SK-N-SH treated with all-trans-retinoic acid at 6 μM for 48 hours (cell line): ENCODE measurements around the gene PPP1R12B.
A peak's percentile ranks its signal among the peaks of the same experiment; 100 is the strongest.
"Not testable (repeated sequence)": the region's sequence is repeated elsewhere in the genome, so short reads cannot be mapped to it uniquely, and the experiment has no call there.

Experiments
- ATAC-seq: fragments of 200-7000 bp; cut with Tn5 transposase; 3 replicates; pipeline ENCODE4 v1.9.1; 2020; ENCODE audit warnings: mild to moderate bottlenecking, moderate library complexity
- ARNTL ChIP-seq: fragments of 450-650 bp; formaldehyde crosslinking; IDR thresholded peaks from 2 replicates; pipeline ENCODE4 v1.5.0; 2020; ENCODE audit warnings: low read depth, mild to moderate bottlenecking, moderate library complexity, borderline replicate concordance
- CSDC2 ChIP-seq: fragments of 250-450 bp; sonication (Bioruptor Pico); IDR thresholded peaks from 2 replicates; pipeline ENCODE4 v1.5.0; 2020; ENCODE audit warnings: mild to moderate bottlenecking, moderate library complexity
- CSRNP3 ChIP-seq: fragments of 250-450 bp; sonication (Bioruptor Pico); IDR thresholded peaks from 2 replicates; pipeline ENCODE4 v1.5.1; 2021; ENCODE audit warnings: mild to moderate bottlenecking, moderate library complexity
- GLIS3 ChIP-seq: fragments of 250-450 bp; sonication (Bioruptor Pico); IDR thresholded peaks from 2 replicates; pipeline ENCODE4 v1.5.0; 2020; ENCODE audit warnings: mild to moderate bottlenecking, moderate library complexity
- PATZ1 ChIP-seq: fragments of 250-450 bp; sonication (Bioruptor Pico); IDR thresholded peaks from 2 replicates; pipeline ENCODE4 v1.8.0; 2020; ENCODE audit warnings: mild to moderate bottlenecking, moderate library complexity, borderline replicate concordance
- POU6F1 ChIP-seq: fragments of 250-450 bp; sonication (Bioruptor Pico); IDR thresholded peaks from 2 replicates; pipeline ENCODE4 v1.8.0; 2021; ENCODE audit warnings: low read depth, mild to moderate bottlenecking, moderate library complexity, borderline replicate concordance
- PPARA ChIP-seq: fragments of 250-450 bp; sonication (Bioruptor Pico); IDR thresholded peaks from 2 replicates; pipeline ENCODE4 v1.5.0; 2020; ENCODE audit warnings: mild to moderate bottlenecking, borderline replicate concordance
- RARB ChIP-seq: fragments of 250-450 bp; sonication (Bioruptor Pico); IDR thresholded peaks from 2 replicates; pipeline ENCODE4 v1.8.0; 2021; ENCODE audit warnings: mild to moderate bottlenecking, moderate library complexity
- SNAI2 ChIP-seq: fragments of 250-450 bp; sonication (Bioruptor Pico); IDR thresholded peaks from 2 replicates; pipeline ENCODE4 v1.5.0; 2020; ENCODE audit warnings: mild to moderate bottlenecking, moderate library complexity
- TCF4 ChIP-seq: fragments of 250-450 bp; sonication (Bioruptor Pico); IDR thresholded peaks from 2 replicates; pipeline ENCODE4 v1.8.0; 2021; ENCODE audit warnings: mild to moderate bottlenecking, moderate library complexity, borderline replicate concordance
- TOX ChIP-seq: fragments of 250-450 bp; sonication (Bioruptor Pico); IDR thresholded peaks from 2 replicates; pipeline ENCODE4 v1.8.0; 2021; ENCODE audit warnings: mild to moderate bottlenecking, moderate library complexity, borderline replicate concordance
- TSHZ2 ChIP-seq: fragments of 250-450 bp; sonication (Bioruptor Pico); IDR thresholded peaks from 2 replicates; pipeline ENCODE4 v1.5.0; 2020; ENCODE audit warnings: mild to moderate bottlenecking, moderate library complexity
- ZC3H10 ChIP-seq: fragments of 250-450 bp; sonication (Bioruptor Pico); IDR thresholded peaks from 2 replicates; pipeline ENCODE4 v1.5.1; 2021; ENCODE audit warnings: mild to moderate bottlenecking, moderate library complexity
- ZFP30 ChIP-seq: fragments of 450-650 bp; formaldehyde crosslinking; IDR thresholded peaks from 2 replicates; pipeline ENCODE4 v1.5.0; 2022; ENCODE audit warnings: mild to moderate bottlenecking, moderate library complexity
- ZNF565 ChIP-seq: fragments of 450-650 bp; formaldehyde crosslinking; conservative IDR thresholded peaks from 2 replicates; pipeline ENCODE4 v1.5.0; 2020; ENCODE audit warnings: low read depth, mild to moderate bottlenecking, moderate library complexity
- ZNF70 ChIP-seq: fragments of 450-650 bp; formaldehyde crosslinking; IDR thresholded peaks from 2 replicates; pipeline ENCODE4 v1.5.0; 2020; ENCODE audit warnings: mild to moderate bottlenecking, moderate library complexity
- ZNF8 ChIP-seq: fragments of 450-650 bp; formaldehyde crosslinking; IDR thresholded peaks from 2 replicates; pipeline ENCODE4 v1.5.0; 2020; ENCODE audit warnings: mild to moderate bottlenecking, moderate library complexity

The PPP1R12B gene

GRCh38 chr1:202376247-202376646 is 27.7 kb downstream of the PPP1R12B start:
- no peak for ATAC-seq
- no peak for TF ChIP-seq ZC3H10 (CRISPR knock-in tag)
- no peak for TF ChIP-seq TCF4
- no peak for TF ChIP-seq SNAI2 (CRISPR knock-in tag)
- TF ChIP-seq ARNTL: no peak
- TF ChIP-seq ZNF565 (CRISPR knock-in tag): no peak
- TF ChIP-seq RARB (CRISPR knock-in tag): no peak
- TF ChIP-seq ZFP30 (CRISPR knock-in tag): no peak
- no peak for TF ChIP-seq TSHZ2 (CRISPR knock-in tag)
- no peak for TF ChIP-seq PATZ1 (CRISPR knock-in tag)
- TF ChIP-seq ZNF8 (CRISPR knock-in tag): no peak
- TF ChIP-seq POU6F1 (CRISPR knock-in tag): no peak
- no peak for TF ChIP-seq TOX (CRISPR knock-in tag)
- no peak for TF ChIP-seq PPARA (CRISPR knock-in tag)
- no peak for TF ChIP-seq CSRNP3 (CRISPR knock-in tag)
- TF ChIP-seq GLIS3 (CRISPR knock-in tag): no peak
- no peak for TF ChIP-seq ZNF70 (CRISPR knock-in tag)
- TF ChIP-seq CSDC2 (CRISPR knock-in tag): no peak
- TF ChIP-seq, all 23 proteins: peak for 0

GRCh38 chr1:202379884-202380529 is 31.5 kb downstream of the PPP1R12B start:
- peak; percentile 55 for ATAC-seq

GRCh38 chr1:202380535-202380934 is 32.0 kb downstream of the PPP1R12B start:
- peak; percentile 48 for ATAC-seq

GRCh38 chr1:202381867-202382266 is 33.4 kb downstream of the PPP1R12B start:
- ATAC-seq: not testable (repeated sequence)

More at GRCh38 chr1:202380535-202380934, 32.0 kb downstream of the PPP1R12B start:
- peak; percentile 39; the same call in 1 of the 2 replicates for TF ChIP-seq POU6F1 (CRISPR knock-in tag)
- TF ChIP-seq, all 23 proteins: peak for 1; not testable (repeated sequence) for 22

GRCh38 chr1:202395831-202396230 is 47.3 kb downstream of the PPP1R12B start:
- peak; percentile 90 for ATAC-seq
